ENCODE measurements around the gene ZNF654. TPM values are rescaled to one million over a fixed set of nuclear protein-coding genes. Genes with fewer than 3 reads are reported as not detected.

ZNF654 gene
- total and polyA plus RNA-seq, 2 donors (not counting 3 experiments of a cell fraction or from before 2014, with no cell fraction given), result 2.9 to 14.6 TPM

DNA sequence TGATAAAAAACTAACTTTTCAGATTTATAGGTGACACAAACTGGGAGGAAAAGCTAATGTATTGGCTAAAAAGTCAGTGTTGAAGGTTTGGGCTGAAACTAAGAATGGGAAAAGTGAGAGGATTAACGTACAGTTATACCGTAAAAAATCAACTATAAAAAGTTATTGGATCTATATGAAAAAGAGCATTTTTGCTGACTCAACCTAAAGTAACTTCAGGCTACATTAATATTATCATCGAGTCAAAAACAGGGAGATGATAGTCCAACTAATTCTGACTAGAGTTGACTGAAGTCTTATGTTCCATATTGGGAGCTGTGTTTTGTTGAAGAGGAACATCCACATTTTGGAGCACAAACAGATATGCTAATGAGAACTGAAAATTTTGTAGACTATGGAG lies 19.9 kb downstream of the ZNF654 start:
- H3K9ac ChIP-seq (replicated peaks; ENCODE audit: extremely low read depth, insufficient read depth, low read length), result no peak overlapping the region
- dilution Hi-C loops (cut with MboI; ENCODE audit: extremely low pct_ligation_motif_present, low sequenced_read_pairs), result no loop called here
- H3K9me3 ChIP-seq (replicated peaks; ENCODE audit: control insufficient read depth, insufficient read depth, low read length), result no peaks in the 10 kb centered on the region
- no peak for FAIRE-seq
- peaks cover 86% of the 10 kb centered on the region for H3K79me2 ChIP-seq (ENCODE audit: control insufficient read depth, insufficient read depth, low read length)
- intact Hi-C loops (cut with micrococcal nuclease), result no loop called here
- no peak overlapping the region for H2AFZ ChIP-seq (ENCODE audit: low read depth, low read length)
- no peaks in the 10 kb centered on the region for H3K4me1 ChIP-seq (ENCODE audit: control insufficient read depth, extremely low read depth, insufficient read depth, low read length)
- no peak overlapping the region for H3K4me3 ChIP-seq (replicated peaks in 1 of 3; ENCODE audit: insufficient read depth in 1 of 3, low read depth in 1 of 3, low read length in 3 of 3)
- H3K36me3 ChIP-seq (ENCODE audit: control insufficient read depth in 2 of 2, extremely low read depth in 1 of 2, insufficient read depth in 2 of 2, low read length in 2 of 2), result no peaks in the 10 kb centered on the region
- H4K20me1 ChIP-seq (replicated peaks; ENCODE audit: control insufficient read depth, extremely low read depth, insufficient read depth, low read length), result peaks cover 9% of the 10 kb centered on the region
- TF ChIP-seq, protein P1, sequence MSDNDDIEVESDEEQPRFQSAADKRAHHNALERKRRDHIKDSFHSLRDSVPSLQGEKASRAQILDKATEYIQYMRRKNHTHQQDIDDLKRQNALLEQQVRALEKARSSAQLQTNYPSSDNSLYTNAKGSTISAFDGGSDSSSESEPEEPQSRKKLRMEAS (IDR thresholded peaks at IDR 0.05; ENCODE audit: insufficient read depth, insufficient read length), result no peak
- TF ChIP-seq POLR2A (IDR thresholded peaks at IDR 0.05; ENCODE audit: low read depth, low read length) (no peak), EZH2 (IDR thresholded peaks at IDR 0.05; ENCODE audit: borderline replicate concordance, low read depth, low read length, severe bottlenecking) (no peak), GATA2 (IDR thresholded peaks at IDR 0.05; ENCODE audit: insufficient read depth, insufficient read length, low read depth, low read length) (no peak), JUN (IDR thresholded peaks at IDR 0.05; ENCODE audit: borderline replicate concordance, insufficient read depth, insufficient read length, low read depth) (no peak), FOS (IDR thresholded peaks at IDR 0.05; ENCODE audit: borderline replicate concordance, insufficient read depth, low read length) (no peak), POLR2AphosphoS5 (IDR thresholded peaks at IDR 0.05; ENCODE audit: insufficient read depth, low read depth, low read length) (no peak), MYC (IDR thresholded peaks at IDR 0.05; ENCODE audit: low read depth, low read length) (no peak)
- TF ChIP-seq, protein P2, sequence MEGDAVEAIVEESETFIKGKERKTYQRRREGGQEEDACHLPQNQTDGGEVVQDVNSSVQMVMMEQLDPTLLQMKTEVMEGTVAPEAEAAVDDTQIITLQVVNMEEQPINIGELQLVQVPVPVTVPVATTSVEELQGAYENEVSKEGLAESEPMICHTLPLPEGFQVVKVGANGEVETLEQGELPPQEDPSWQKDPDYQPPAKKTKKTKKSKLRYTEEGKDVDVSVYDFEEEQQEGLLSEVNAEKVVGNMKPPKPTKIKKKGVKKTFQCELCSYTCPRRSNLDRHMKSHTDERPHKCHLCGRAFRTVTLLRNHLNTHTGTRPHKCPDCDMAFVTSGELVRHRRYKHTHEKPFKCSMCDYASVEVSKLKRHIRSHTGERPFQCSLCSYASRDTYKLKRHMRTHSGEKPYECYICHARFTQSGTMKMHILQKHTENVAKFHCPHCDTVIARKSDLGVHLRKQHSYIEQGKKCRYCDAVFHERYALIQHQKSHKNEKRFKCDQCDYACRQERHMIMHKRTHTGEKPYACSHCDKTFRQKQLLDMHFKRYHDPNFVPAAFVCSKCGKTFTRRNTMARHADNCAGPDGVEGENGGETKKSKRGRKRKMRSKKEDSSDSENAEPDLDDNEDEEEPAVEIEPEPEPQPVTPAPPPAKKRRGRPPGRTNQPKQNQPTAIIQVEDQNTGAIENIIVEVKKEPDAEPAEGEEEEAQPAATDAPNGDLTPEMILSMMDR (IDR thresholded peaks at IDR 0.05; ENCODE audit: extremely low read depth in 1 of 2, insufficient read depth in 1 of 2, low read depth in 1 of 2, low read length in 2 of 2), result no peak
- no TSS peak for BruUV-seq (replicated peaks)
- H3K27me3 ChIP-seq (ENCODE audit: control insufficient read depth in 2 of 2, insufficient read depth in 2 of 2, low read length in 2 of 2), result no peaks in the 10 kb centered on the region
- ChIA-PET POLR2A (no interaction called here), CTCF (interaction anchor here (1.2 kb wide), 1 partner anchor 34 kb away, joined by 4 read pairs; no protein-coding TSS in a partner anchor)
- H3K27ac ChIP-seq (ENCODE audit: insufficient read depth, low read depth, low read length), result no peak overlapping the region
- H3K4me2 ChIP-seq (ENCODE audit: insufficient read depth, low read length), result no peak overlapping the region
- no peaks in the 10 kb centered on the region for H3K9me1 ChIP-seq (replicated peaks; ENCODE audit: control insufficient read depth, extremely low read depth, insufficient read depth, low read length)
- no peak for DNase-seq (ENCODE audit: low read depth, low spot score)

All from endothelial cell of umbilical vein (primary cell).